NT2/D1 (cell line): Measurements from ENCODE around the gene SPTBN5.

Experiments
- DNase-seq: peaks from one replicate; pipeline ENCODE4 v3.0.0-alpha.2; 2011; ENCODE audit warnings: low read depth, low spot score
- H3K27me3 ChIP-seq: 2 replicates; pipeline ENCODE4 v1.6.0; 2011; ENCODE audit warnings: mild to moderate bottlenecking; ENCODE audit not compliant: insufficient read length, insufficient read depth
- H3K36me3 ChIP-seq: 2 replicates; pipeline ENCODE4 v1.6.1; 2011; ENCODE audit warnings: mild to moderate bottlenecking, low read length, mixed read lengths; ENCODE audit not compliant: insufficient read depth, insufficient read length
- H3K4me1 ChIP-seq: 2 replicates; pipeline ENCODE4 v1.5.1; 2011; ENCODE audit not compliant: insufficient read depth, insufficient read length
- H3K4me3 ChIP-seq: 2 replicates; pipeline ENCODE4 v1.5.1; 2011; ENCODE audit warnings: low read depth; ENCODE audit not compliant: insufficient read length
- H3K9ac ChIP-seq: 2 replicates; pipeline ENCODE4 v1.6.0; 2011; ENCODE audit warnings: low read depth; ENCODE audit not compliant: insufficient read length
- H3K9me3 ChIP-seq: 2 replicates; pipeline ENCODE4 v1.5.1; 2011; ENCODE audit warnings: mild to moderate bottlenecking, low read length; ENCODE audit not compliant: insufficient read depth
- SUZ12 ChIP-seq: IDR thresholded peaks from 2 replicates; pipeline ENCODE4 v1.6.1; 2011; ENCODE audit not compliant: insufficient read length, insufficient read depth; ENCODE audit errors: extremely low read depth
- YY1 ChIP-seq: IDR thresholded peaks from 2 replicates; pipeline ENCODE4 v1.6.1; 2011; ENCODE audit not compliant: insufficient read length, insufficient read depth
- ZNF274 ChIP-seq: IDR thresholded peaks from 2 replicates; pipeline ENCODE4 v1.6.1; 2011; ENCODE audit warnings: mild to moderate bottlenecking, low read depth, low read length

Gene SPTBN5

DNA sequence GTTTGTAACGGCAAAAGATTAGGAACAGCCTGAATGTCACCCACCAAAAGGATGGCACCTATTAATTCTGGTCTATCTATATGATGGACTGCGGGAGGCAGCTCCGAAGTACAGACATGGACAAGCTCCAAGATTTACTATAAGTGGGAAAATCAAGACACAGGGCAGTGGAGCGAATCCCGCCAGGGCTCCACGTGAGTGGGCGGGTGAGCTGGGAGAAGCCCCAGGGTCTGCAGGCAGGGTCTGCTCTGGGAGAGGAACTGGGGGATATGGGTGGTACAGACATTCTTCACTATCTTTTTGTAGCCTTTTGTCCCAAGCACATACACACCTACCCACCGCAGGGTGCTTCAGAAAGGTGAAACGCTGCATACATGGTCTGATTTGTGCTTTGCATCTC, 38.2 kb upstream of the SPTBN5 start:
- no peak for DNase-seq
- H3K9ac ChIP-seq = no peak overlapping the region
- no peaks in the 10 kb centered on the region for H3K9me3 ChIP-seq
- H3K4me1 ChIP-seq = peaks cover 9% of the 10 kb centered on the region
- H3K4me3 ChIP-seq = no peak overlapping the region
- H3K36me3 ChIP-seq = peaks cover 20% of the 10 kb centered on the region
- H3K27me3 ChIP-seq = no peaks in the 10 kb centered on the region
- TF ChIP-seq ZNF274 (no peak), YY1 (no peak), SUZ12 (no peak)

DNA sequence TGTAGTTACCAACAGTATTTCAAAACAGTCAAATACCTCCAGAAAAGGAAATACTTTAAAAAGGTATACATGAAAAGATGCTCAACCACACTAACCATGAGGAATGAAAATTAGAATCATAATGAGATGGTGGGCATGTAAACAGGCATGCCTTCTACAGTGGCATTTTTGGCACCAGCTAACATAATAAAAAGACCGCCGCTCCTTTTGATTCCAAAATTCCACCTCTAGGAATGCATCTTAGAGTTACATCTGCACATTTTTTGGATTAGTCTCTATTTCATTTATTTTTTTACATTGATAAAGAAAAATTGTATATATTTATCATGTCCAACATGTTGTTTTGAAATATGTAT, 37.0 kb upstream of the SPTBN5 start:
- Histone ChIP-seq H3K9me3 (no peaks in the 10 kb centered on the region), H3K9ac (no peak overlapping the region), H3K27me3 (no peaks in the 10 kb centered on the region), H3K4me3 (no peak overlapping the region), H3K36me3 (peaks cover 11% of the 10 kb centered on the region), H3K4me1 (peaks cover 15% of the 10 kb centered on the region)
- DNase-seq = no peak
- no peak for TF ChIP-seq SUZ12
- no peak for TF ChIP-seq YY1
- TF ChIP-seq ZNF274 = no peak

DNA sequence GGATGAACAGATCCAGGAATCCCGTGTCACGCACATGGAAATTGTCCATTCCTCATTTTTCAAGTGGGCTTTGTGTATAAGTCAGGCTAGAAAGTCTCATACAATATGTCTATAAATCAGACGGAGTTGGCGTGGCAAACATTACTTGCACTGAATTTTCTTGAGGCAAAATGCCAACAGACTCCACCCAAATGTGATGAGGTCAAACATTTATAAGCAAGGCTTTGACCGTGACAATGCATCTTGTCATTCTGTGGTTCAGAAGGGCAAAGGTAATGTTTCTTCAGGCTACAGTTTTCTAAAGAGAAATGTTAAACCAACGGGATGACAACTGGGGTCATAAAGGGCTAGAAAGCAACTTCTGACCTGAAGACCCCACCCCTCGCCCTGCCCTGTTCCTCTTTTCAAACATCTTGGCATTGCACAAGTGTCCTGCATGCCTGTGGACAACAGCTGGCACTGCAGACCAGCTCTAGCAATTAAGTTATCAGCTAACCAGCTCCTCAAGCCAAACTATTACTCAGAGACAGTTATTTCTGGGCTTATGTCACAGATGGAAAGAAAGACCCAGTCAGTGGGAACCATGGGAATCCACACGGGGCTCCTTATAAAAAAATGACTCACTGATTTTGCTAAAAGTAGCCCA, 36.5 kb upstream of the SPTBN5 start:
- Histone ChIP-seq H3K27me3 (no peaks in the 10 kb centered on the region), H3K4me3 (no peak overlapping the region), H3K36me3 (peaks cover 12% of the 10 kb centered on the region), H3K9me3 (no peaks in the 10 kb centered on the region), H3K4me1 (peaks cover 15% of the 10 kb centered on the region), H3K9ac (no peak overlapping the region)
- no peak for DNase-seq
- no peak for TF ChIP-seq SUZ12
- no peak for TF ChIP-seq YY1
- no peak for TF ChIP-seq ZNF274

DNA sequence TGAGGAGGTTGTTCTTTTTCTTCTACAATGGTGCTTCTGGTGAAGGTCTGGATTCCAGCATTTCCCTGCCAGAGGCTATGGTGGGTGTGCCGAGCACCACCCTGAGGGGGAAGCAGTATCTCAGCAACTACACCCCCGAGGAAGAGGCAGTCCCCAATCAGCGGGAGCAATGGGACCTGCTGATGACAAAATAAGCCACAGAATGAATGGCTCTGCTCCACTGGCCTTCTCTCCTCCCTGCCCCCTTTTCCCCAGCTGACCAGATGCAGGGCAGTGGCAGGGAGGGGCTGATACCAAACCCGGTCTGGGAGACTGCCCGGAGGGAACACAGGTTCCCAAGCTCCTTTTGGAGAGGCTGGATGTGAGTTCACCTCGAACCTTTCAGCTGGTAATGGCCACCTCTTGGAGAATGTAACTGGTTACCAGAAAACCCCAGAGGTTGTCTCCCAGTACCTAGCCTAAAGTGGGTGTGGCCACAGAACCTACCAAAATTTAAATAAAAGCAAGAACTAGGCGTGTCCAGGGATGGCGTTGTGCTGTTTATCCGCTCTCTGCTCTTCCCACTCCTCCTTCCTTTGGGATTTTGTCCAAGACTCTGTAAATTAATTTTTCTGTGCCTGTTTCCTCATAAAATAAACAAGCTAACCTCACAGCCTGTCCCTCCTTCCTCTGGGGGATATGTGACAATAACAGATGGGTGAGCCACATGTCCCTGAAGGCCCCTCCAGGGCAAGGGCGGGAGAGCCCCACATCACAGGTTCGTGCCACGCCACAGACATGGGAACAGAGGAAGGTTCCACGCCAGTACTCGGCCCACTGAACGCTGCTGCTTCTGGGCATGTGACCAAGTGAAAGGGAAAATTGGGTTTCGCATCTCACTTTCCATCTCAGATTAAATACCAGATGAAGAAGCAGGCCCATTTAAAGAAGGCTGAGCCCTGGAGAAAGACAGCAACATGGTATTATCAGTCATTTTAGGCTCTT, 35.1 kb upstream of the SPTBN5 start:
- no peak for DNase-seq
- Histone ChIP-seq H3K9me3 (no peaks in the 10 kb centered on the region), H3K27me3 (no peaks in the 10 kb centered on the region), H3K4me1 (peaks cover 6% of the 10 kb centered on the region), H3K36me3 (peaks cover 21% of the 10 kb centered on the region), H3K4me3 (no peak overlapping the region), H3K9ac (no peak overlapping the region)
- TF ChIP-seq ZNF274 (no peak), SUZ12 (no peak), YY1 (no peak)

DNA sequence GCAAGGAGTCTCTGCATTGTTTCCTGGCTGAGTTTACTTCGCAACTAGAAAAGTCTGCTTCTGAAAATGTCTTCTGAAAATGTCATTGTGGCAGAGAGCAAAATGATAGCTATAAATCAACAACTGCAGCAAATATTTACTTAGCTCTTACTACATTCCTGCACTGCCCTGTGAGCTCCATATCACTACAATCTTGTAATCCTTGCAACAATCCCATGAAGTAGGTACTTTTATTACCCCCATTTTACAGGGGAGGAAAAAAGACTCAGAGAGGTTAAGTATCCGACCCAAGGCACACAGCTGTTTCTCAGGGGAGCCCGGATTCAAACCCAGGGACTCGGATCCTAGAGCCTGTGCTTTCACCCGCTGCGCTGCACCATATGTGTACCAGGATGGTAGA, 34.2 kb upstream of the SPTBN5 start:
- no peak for DNase-seq

DNA sequence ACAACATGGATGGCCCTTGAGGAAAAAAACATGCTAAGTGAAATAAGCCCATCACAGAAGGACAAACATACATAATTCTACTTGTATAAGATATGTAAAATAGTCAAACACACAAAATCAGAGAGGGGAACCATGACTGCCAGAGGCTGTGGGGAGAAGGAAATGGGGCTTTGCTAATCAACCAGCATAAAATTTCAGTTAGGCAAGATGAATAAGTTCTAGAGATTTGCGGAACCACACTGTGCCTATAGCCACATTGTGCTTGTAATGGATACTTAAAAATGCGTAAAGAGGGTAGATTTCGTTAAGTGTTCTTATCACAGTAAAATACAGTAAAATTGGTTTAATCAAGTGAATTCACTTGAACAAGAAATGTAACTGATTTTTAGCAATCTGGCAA, 33.7 kb upstream of the SPTBN5 start:
- Histone ChIP-seq H3K4me3 (no peak overlapping the region), H3K27me3 (no peaks in the 10 kb centered on the region), H3K4me1 (peaks cover 6% of the 10 kb centered on the region), H3K36me3 (peaks cover 23% of the 10 kb centered on the region), H3K9me3 (no peaks in the 10 kb centered on the region), H3K9ac (no peak overlapping the region)
- TF ChIP-seq SUZ12 (no peak), YY1 (no peak), ZNF274 (no peak)
- DNase-seq = no peak

More for the DNA sequence above, 34.2 kb upstream of the SPTBN5 start:
- H3K27me3 ChIP-seq = no peaks in the 10 kb centered on the region
- no peak overlapping the region for H3K4me3 ChIP-seq
- H3K9me3 ChIP-seq = no peaks in the 10 kb centered on the region
- peaks cover 6% of the 10 kb centered on the region for H3K4me1 ChIP-seq
- TF ChIP-seq ZNF274 = no peak
- no peak for TF ChIP-seq SUZ12
- no peak for TF ChIP-seq YY1
- no peak overlapping the region for H3K9ac ChIP-seq
- peaks cover 23% of the 10 kb centered on the region for H3K36me3 ChIP-seq
